LNCaP clone FGC (cell line): Measurements from ENCODE around the gene RAB2B.

Experiments
- DNase-seq: peaks from one replicate; pipeline ENCODE4 v3.0.0-alpha.2; 2011; ENCODE audit warnings: low read depth
- H3K4me3 ChIP-seq: 2 replicates; pipeline ENCODE4 v1.5.1; 2011; ENCODE audit warnings: mild to moderate bottlenecking, low read depth, low read length, control low read depth
- CTCF ChIP-seq: IDR thresholded peaks from 2 replicates; pipeline ENCODE4 v1.5.1; 2012; ENCODE audit warnings: mild to moderate bottlenecking; ENCODE audit not compliant: control insufficient read depth, insufficient read depth; ENCODE audit errors: extremely low read depth

RAB2B gene

GRCh38 chr14:21520767-21521166, 44.0 kb upstream of the RAB2B start:
- TF ChIP-seq CTCF = no peak
- no peak for DNase-seq
- H3K4me3 ChIP-seq = no peak overlapping the region

- H3K4me3 ChIP-seq = no peak overlapping the region
- TF ChIP-seq CTCF = no peak
- DNase-seq = no peak
Observed at GRCh38 chr14:21518725-21519124, 42.0 kb upstream of the RAB2B start.

- no peak for DNase-seq
- H3K4me3 ChIP-seq = no peak overlapping the region
- no peak for TF ChIP-seq CTCF
Observed at GRCh38 chr14:21514341-21514740, 37.6 kb upstream of the RAB2B start.

GRCh38 chr14:21510735-21511657, 34.2 kb upstream of the RAB2B start, which contains the start of gene METTL3:
METTL3 (minus strand) TSS chr14:21511340; CDS start chr14:21511223, 117 bp downstream.
- peak within 1 kb of the TSS; percentile 88 for H3K4me3 ChIP-seq
- peak; percentile 99 for DNase-seq
- TF ChIP-seq CTCF = no peak

- DNase-seq = no peak
- H3K4me3 ChIP-seq = peak overlapping the region; percentile 88
- TF ChIP-seq CTCF = no peak
Observed at GRCh38 chr14:21509432-21510143, 32.8 kb upstream of the RAB2B start.

- H3K4me3 ChIP-seq = no peak overlapping the region
- DNase-seq = no peak
- TF ChIP-seq CTCF = no peak
Observed at GRCh38 chr14:21506557-21506956, 29.8 kb upstream of the RAB2B start.
